ENCODE results near the gene SERPINH1.

- TF ChIP-seq CTCF (conservative IDR thresholded peaks at IDR 0.05; ENCODE audit: low read length) = no peak
- no peak for TF ChIP-seq EZH2phosphoT487 (IDR thresholded peaks at IDR 0.05; ENCODE audit: borderline replicate concordance)
Measured at GRCh38 chr11:75567971-75568370, 5.9 kb downstream of the SERPINH1 start.

Measured in Loucy (cell line).